Vagina (tissue), 2 donors: ENCODE data around the gene EFHC1.

Experiments
- POLR2A ChIP-seq, 2 donors: fragments of 450-650 bp; IDR thresholded peaks; one replicate each; pipeline ENCODE4 v1.6.1; 2017; ENCODE audit warnings: antibody characterized with exemption in 2 of 2, mild to moderate bottlenecking in 2 of 2, moderate library complexity in 2 of 2
- POLR2AphosphoS5 ChIP-seq, 2 donors: sonication (generic); formaldehyde crosslinking; IDR thresholded peaks; one replicate each; pipeline ENCODE4 v1.9.0; 2017; ENCODE audit warnings: antibody characterized with exemption in 2 of 2, mild to moderate bottlenecking in 2 of 2, low read depth in 1 of 2; ENCODE audit not compliant: insufficient read depth in 1 of 2
- TF ChIP-seq, protein P1 (sequence below), 3 experiments: fragments of 450-650 bp in 2 of 3; fragments of 200-600 bp in 1 of 3; sonication (generic) in 1 of 3; IDR thresholded peaks; one replicate each; pipeline ENCODE4 v1.5.1; 2017 to 2019; ENCODE audit warnings: antibody characterized with exemption in 3 of 3, mild to moderate bottlenecking in 2 of 3, moderate library complexity in 2 of 3

DNA sequence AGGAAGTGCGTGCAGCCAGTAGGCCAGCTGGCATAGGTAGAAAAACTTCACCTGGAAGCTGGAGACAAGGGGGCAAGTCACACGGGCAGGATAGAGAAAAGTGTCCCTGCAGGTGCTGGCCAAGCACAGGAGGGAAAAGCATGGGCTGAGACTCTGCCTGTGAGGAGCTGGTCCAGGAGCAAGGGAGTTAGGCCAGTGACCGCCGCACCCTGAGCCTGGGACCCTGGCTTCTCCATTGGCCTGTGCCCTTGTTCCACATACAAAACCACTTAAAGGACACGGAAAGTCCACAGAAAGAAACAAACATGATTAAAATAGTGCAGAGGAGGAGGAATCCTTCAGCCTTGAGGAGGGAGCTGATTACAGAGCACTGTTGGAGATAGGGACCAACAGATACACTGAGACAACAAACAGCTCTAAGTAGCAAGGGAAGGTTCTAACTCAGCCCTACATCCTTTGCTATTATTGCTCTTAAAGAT is 88.2 kb downstream of the EFHC1 start:
- TF ChIP-seq, protein P1, sequence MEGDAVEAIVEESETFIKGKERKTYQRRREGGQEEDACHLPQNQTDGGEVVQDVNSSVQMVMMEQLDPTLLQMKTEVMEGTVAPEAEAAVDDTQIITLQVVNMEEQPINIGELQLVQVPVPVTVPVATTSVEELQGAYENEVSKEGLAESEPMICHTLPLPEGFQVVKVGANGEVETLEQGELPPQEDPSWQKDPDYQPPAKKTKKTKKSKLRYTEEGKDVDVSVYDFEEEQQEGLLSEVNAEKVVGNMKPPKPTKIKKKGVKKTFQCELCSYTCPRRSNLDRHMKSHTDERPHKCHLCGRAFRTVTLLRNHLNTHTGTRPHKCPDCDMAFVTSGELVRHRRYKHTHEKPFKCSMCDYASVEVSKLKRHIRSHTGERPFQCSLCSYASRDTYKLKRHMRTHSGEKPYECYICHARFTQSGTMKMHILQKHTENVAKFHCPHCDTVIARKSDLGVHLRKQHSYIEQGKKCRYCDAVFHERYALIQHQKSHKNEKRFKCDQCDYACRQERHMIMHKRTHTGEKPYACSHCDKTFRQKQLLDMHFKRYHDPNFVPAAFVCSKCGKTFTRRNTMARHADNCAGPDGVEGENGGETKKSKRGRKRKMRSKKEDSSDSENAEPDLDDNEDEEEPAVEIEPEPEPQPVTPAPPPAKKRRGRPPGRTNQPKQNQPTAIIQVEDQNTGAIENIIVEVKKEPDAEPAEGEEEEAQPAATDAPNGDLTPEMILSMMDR (IDR thresholded peaks at IDR 0.05), result no peak
- TF ChIP-seq POLR2A (IDR thresholded peaks at IDR 0.05), result no peak
- TF ChIP-seq POLR2AphosphoS5 (IDR thresholded peaks at IDR 0.05; ENCODE audit: insufficient read depth in 1 of 2, low read depth in 1 of 2), result no peak
